SK-N-SH treated with all-trans-retinoic acid at 6 μM for 48 hours (cell line): ENCODE data around the gene CAPN11.

Experiments
- ARNTL ChIP-seq: fragments of 450-650 bp; formaldehyde crosslinking; IDR thresholded peaks from 2 replicates; pipeline ENCODE4 v1.5.0; 2020; ENCODE audit warnings: low read depth, mild to moderate bottlenecking, moderate library complexity, borderline replicate concordance
- BACH2 ChIP-seq: fragments of 250-450 bp; sonication (Bioruptor Pico); IDR thresholded peaks from 2 replicates; pipeline ENCODE4 v1.9.0; 2021; ENCODE audit warnings: mild to moderate bottlenecking, borderline replicate concordance
- GLIS3 ChIP-seq: fragments of 250-450 bp; sonication (Bioruptor Pico); IDR thresholded peaks from 2 replicates; pipeline ENCODE4 v1.5.0; 2020; ENCODE audit warnings: mild to moderate bottlenecking, moderate library complexity
- PATZ1 ChIP-seq: fragments of 250-450 bp; sonication (Bioruptor Pico); IDR thresholded peaks from 2 replicates; pipeline ENCODE4 v1.8.0; 2020; ENCODE audit warnings: mild to moderate bottlenecking, moderate library complexity, borderline replicate concordance
- POU6F1 ChIP-seq: fragments of 250-450 bp; sonication (Bioruptor Pico); IDR thresholded peaks from 2 replicates; pipeline ENCODE4 v1.8.0; 2021; ENCODE audit warnings: low read depth, mild to moderate bottlenecking, moderate library complexity, borderline replicate concordance
- PPARA ChIP-seq: fragments of 250-450 bp; sonication (Bioruptor Pico); IDR thresholded peaks from 2 replicates; pipeline ENCODE4 v1.5.0; 2020; ENCODE audit warnings: mild to moderate bottlenecking, borderline replicate concordance
- RARB ChIP-seq: fragments of 250-450 bp; sonication (Bioruptor Pico); IDR thresholded peaks from 2 replicates; pipeline ENCODE4 v1.8.0; 2021; ENCODE audit warnings: mild to moderate bottlenecking, moderate library complexity
- SNAI2 ChIP-seq: fragments of 250-450 bp; sonication (Bioruptor Pico); IDR thresholded peaks from 2 replicates; pipeline ENCODE4 v1.5.0; 2020; ENCODE audit warnings: mild to moderate bottlenecking, moderate library complexity
- TCF4 ChIP-seq: fragments of 250-450 bp; sonication (Bioruptor Pico); IDR thresholded peaks from 2 replicates; pipeline ENCODE4 v1.8.0; 2021; ENCODE audit warnings: mild to moderate bottlenecking, moderate library complexity, borderline replicate concordance
- TOX ChIP-seq: fragments of 250-450 bp; sonication (Bioruptor Pico); IDR thresholded peaks from 2 replicates; pipeline ENCODE4 v1.8.0; 2021; ENCODE audit warnings: mild to moderate bottlenecking, moderate library complexity, borderline replicate concordance
- ZC3H10 ChIP-seq: fragments of 250-450 bp; sonication (Bioruptor Pico); IDR thresholded peaks from 2 replicates; pipeline ENCODE4 v1.5.1; 2021; ENCODE audit warnings: mild to moderate bottlenecking, moderate library complexity
- ZFP3 ChIP-seq: fragments of 250-450 bp; sonication (Bioruptor Pico); IDR thresholded peaks from 2 replicates; pipeline ENCODE4 v1.5.0; 2020; ENCODE audit warnings: mild to moderate bottlenecking, moderate library complexity
- ZNF70 ChIP-seq: fragments of 450-650 bp; formaldehyde crosslinking; IDR thresholded peaks from 2 replicates; pipeline ENCODE4 v1.5.0; 2020; ENCODE audit warnings: mild to moderate bottlenecking, moderate library complexity
- TF ChIP-seq, protein P1 (sequence below): fragments of 250-450 bp; sonication (Bioruptor Pico); IDR thresholded peaks from 2 replicates; pipeline ENCODE4 v1.5.1; 2020; ENCODE audit warnings: low read depth, mild to moderate bottlenecking, moderate library complexity

DNA sequence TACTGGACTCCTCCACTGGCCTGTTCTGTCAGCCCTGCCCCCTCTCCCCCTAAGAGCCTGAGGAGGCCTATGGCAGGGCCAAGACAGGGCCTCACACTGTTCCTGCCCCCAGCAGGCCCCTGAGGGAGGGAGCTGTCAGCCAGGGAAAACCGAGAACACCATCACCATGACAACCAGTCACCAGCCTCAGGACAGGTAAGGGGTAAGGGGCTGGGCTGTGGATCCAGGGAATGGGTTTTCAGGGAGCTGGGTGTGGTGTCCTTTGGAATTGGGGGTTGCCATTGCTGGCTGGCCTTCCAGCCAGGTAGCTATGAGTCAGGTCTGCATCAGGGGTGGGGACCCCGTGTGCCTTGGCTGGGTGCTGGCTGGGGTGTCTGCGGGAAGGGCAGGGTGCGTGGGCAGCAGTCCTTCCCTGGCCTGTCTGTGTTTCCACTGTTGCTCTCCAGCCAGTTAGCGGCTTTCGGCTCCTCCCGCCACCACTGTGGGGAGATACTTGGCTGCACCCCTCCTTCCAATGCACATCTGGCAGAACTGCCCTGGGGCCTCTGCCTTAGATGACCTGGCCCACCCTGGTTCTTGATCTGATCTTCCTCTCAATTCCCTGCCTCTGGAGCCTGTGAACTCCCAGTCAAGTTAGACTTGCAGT is 68.7 kb downstream of the CAPN11 start:
- TF ChIP-seq, protein P1, sequence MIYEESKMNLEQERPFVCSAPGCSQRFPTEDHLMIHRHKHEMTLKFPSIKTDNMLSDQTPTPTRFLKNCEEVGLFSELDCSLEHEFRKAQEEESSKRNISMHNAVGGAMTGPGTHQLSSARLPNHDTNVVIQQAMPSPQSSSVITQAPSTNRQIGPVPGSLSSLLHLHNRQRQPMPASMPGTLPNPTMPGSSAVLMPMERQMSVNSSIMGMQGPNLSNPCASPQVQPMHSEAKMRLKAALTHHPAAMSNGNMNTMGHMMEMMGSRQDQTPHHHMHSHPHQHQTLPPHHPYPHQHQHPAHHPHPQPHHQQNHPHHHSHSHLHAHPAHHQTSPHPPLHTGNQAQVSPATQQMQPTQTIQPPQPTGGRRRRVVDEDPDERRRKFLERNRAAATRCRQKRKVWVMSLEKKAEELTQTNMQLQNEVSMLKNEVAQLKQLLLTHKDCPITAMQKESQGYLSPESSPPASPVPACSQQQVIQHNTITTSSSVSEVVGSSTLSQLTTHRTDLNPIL (CRISPR knock-in tag): no peak
- TF ChIP-seq ZNF70 (CRISPR knock-in tag) (no peak), ARNTL (CRISPR knock-in tag) (no peak), ZC3H10 (CRISPR knock-in tag) (no peak), POU6F1 (CRISPR knock-in tag) (no peak), PATZ1 (CRISPR knock-in tag) (no peak), PPARA (no peak), BACH2 (CRISPR knock-in tag) (no peak), GLIS3 (CRISPR knock-in tag) (no peak), TOX (CRISPR knock-in tag) (no peak), TCF4 (CRISPR knock-in tag) (no peak), ZFP3 (no peak), SNAI2 (CRISPR knock-in tag) (no peak), RARB (CRISPR knock-in tag) (no peak)
